ENCODE results near the gene STMP1. TPM values are rescaled to one million over a fixed set of nuclear protein-coding genes. Genes with fewer than 3 reads are reported as not detected.
"Not testable (repeated sequence)": the region's sequence is repeated elsewhere in the genome, so short reads cannot be mapped to it uniquely, and the experiment has no call there.

STMP1 gene
- polyA plus RNA-seq, 2 of the 4 experiments (the other 2 are of a cell fraction) = 33.0 to 35.5 TPM

GRCh38 chr7:135690566-135690965 lies 28.3 kb downstream of the STMP1 start:
- TF ChIP-seq HOXB13 (CRISPR knock-in tag; IDR thresholded peaks at IDR 0.05; ENCODE audit: low read depth) = no peak
- TF ChIP-seq ZSCAN20 (CRISPR knock-in tag; IDR thresholded peaks at IDR 0.05) = no peak
- no peak for TF ChIP-seq ZC3H11A (IDR thresholded peaks at IDR 0.05)
- TF ChIP-seq ELK1 (IDR thresholded peaks at IDR 0.05; ENCODE audit: low read depth, low read length) = no peak
- TF ChIP-seq ZFP36 (IDR thresholded peaks at IDR 0.05; ENCODE audit: borderline replicate concordance, partially characterized antibody) = no peak
- no peak for TF ChIP-seq RCOR1 (IDR thresholded peaks at IDR 0.05; ENCODE audit: low read depth, low read length)
- TF ChIP-seq NR3C1 (IDR thresholded peaks at IDR 0.05) = no peak
- TF ChIP-seq CHD4 (IDR thresholded peaks at IDR 0.05; ENCODE audit: borderline replicate concordance) = no peak
- no peak for TF ChIP-seq MAFK (IDR thresholded peaks at IDR 0.05; ENCODE audit: partially characterized antibody)
- no peak for TF ChIP-seq RARB (CRISPR knock-in tag; IDR thresholded peaks at IDR 0.05)
- TF ChIP-seq PBX3 (IDR thresholded peaks at IDR 0.05) = no peak
- DNase-seq (ENCODE audit: low read depth in 1 of 2, low spot score in 1 of 2) = no peak
- no peaks in the 10 kb centered on the region for H3K9me3 ChIP-seq
- no peaks in the 10 kb centered on the region for H3K4me1 ChIP-seq
- no peak for ATAC-seq
- ChIA-PET POLR2A (no interaction called here), CTCF (interaction anchor here (2.0 kb wide), 1 partner anchor 17 kb away, joined by 8 read pairs; no protein-coding TSS in a partner anchor)
- H3K4me3 ChIP-seq = no peak overlapping the region
- no peak overlapping the region for H3K27ac ChIP-seq
- no peak overlapping the region for H3K4me2 ChIP-seq
- no peak for FAIRE-seq
- 85% methylated on average over 3 of the region's 3 CpGs for WGBS (ENCODE audit: missing lambda C conversion rate)

GRCh38 chr7:135692055-135692454 lies 29.7 kb downstream of the STMP1 start:
- Histone ChIP-seq H3K4me3 (no peak overlapping the region), H3K4me1 (no peaks in the 10 kb centered on the region), H3K9me3 (no peaks in the 10 kb centered on the region), H3K4me2 (no peak overlapping the region), H3K27ac (no peak overlapping the region)
- FAIRE-seq (no peak), ATAC-seq (no peak), DNase-seq (ENCODE audit: low read depth in 1 of 2, low spot score in 1 of 2) (no peak)
- ChIA-PET CTCF (interaction anchor here (1.0 kb wide), 1 partner anchor 20 kb away, joined by 3 read pairs; no protein-coding TSS in a partner anchor), POLR2A (no interaction called here)
- WGBS (ENCODE audit: missing lambda C conversion rate) = 92% methylated on average over 3 of the region's 3 CpGs
- TF ChIP-seq EHF (CRISPR knock-in tag; IDR thresholded peaks at IDR 0.05) (no peak), SREBF2 (IDR thresholded peaks at IDR 0.05) (no peak), CBX2 (IDR thresholded peaks at IDR 0.05; ENCODE audit: borderline replicate concordance, low read depth) (no peak), HMGXB4 (CRISPR knock-in tag; IDR thresholded peaks at IDR 0.05; ENCODE audit: borderline replicate concordance) (no peak), CBX8 (IDR thresholded peaks at IDR 0.05) (no peak), TP53 (CRISPR knock-in tag; IDR thresholded peaks at IDR 0.05) (no peak), MAX (IDR thresholded peaks at IDR 0.05) (no peak), EP300 (IDR thresholded peaks at IDR 0.05) (no peak), MAFK (IDR thresholded peaks at IDR 0.05; ENCODE audit: partially characterized antibody) (no peak)

GRCh38 chr7:135692606-135693005 lies 30.3 kb downstream of the STMP1 start:
- POLR2A ChIA-PET; H3K4me3 ChIP-seq; DNase-seq (ENCODE audit: low read depth in 1 of 2, low spot score in 1 of 2); H3K9me3 ChIP-seq; CTCF ChIA-PET; H3K27ac ChIP-seq; FAIRE-seq; H3K4me1 ChIP-seq; ATAC-seq; H3K4me2 ChIP-seq: not testable (repeated sequence)
- 90% methylated on average over 7 of the region's 7 CpGs for WGBS (ENCODE audit: missing lambda C conversion rate)

Measured in A549 (cell line).